Activated CD4-positive, alpha-beta T cell treated with anti-CD3 and anti-CD28 coated beads for 1 hour (primary cell): Measurements from ENCODE around the gene PCCA.
"Not testable (repeated sequence)": the region's sequence is repeated elsewhere in the genome, so short reads cannot be mapped to it uniquely, and the experiment has no call there.

ENCODE experiments used
- DNase-seq: peaks from one replicate; pipeline ENCODE4 v3.0.0-alpha.2; 2020

Gene PCCA

DNA sequence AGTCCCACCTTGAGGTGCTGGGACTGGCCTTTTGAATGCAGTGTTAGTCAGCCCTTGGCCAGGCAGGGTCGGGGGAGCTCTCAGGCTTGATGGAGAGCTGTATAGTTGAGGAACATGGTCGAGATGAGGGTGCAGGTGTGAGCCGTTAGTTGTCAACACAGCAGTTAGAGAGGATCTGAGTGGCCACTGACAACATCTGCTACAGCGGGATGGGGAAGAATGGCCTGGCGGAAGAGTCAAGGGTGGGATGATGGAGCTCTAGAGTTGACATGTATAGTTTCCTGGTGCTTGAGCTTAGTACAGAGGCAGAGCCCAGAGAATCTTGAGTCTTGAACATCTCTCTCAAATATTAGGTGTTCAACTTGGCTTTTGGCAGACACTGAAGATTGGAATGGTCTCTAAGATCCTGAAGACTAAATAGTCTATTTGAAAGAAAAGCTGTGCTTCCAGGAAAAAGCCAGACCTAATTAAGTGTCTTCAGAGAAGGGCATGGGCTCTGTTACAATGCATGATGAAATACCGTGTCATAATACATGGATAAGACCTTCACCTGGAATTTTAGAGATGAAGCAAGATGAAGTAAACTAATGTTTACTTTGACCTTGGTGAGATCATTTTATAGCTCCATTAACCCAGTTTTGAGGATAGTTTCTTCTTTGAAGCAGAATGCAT lies 9.7 kb downstream of the PCCA start:
- DNase-seq, result no peak

- DNase-seq, result not testable (repeated sequence)
Observed at GRCh38 chr13:100099117-100099445, 10.2 kb downstream of the PCCA start.

DNA sequence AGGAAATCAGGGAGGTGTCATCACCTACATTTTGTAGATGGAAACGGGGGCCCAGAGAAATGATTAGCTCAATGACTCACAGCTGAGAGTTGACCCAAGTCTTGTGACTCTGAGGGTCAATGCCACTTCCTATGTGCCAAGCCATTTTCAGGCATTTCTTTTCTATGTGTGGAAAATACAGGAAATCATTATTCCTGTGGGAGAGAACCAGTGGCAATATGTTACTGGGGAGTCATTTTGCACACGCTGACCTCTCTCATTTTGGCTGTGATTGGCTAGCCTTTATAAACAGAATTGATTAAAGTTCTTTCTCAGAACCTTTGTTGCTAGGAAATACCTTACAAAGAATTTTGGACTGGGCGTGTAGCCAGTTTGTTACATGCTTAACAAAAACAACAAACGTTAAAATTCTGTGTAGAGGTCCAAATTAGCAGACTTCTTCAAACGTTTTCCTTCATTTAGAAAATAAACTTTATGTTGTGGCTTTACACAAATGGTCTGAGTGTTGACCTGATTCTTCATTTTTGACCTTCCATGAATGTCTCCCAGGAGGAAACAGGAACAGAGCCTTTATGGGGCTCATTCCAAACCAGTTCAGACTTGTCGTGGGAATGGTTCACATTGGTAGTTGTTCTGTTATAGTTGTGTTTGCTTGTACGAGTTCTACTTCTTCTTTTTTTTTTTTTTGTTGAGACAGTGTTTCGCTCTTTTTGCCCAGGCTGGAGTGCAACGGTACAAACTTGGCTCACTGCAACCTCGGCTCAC lies 11.4 kb downstream of the PCCA start:
- DNase-seq, result no peak

GRCh38 chr13:100102042-100102441 lies 13.1 kb downstream of the PCCA start:
- no peak for DNase-seq

DNA sequence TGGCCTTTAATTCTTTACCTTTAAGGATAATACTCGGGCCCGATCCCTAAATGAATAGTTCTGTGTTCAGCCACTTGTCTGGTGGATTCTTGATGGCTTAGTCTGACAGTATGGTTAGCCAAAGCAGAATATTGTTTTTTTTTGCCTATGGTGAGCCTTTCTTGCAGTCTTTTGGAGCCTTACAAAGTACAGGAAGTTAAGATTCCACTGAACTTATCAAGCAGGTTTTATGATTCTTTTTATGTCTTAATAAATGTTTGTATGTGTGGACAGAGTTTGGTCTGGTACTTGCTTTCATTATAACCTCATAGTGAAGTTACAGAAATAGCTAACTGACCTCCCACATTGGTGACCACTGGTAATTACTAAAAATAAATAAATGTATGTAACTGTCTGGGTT lies 17.1 kb downstream of the PCCA start:
- DNase-seq, result no peak

DNA sequence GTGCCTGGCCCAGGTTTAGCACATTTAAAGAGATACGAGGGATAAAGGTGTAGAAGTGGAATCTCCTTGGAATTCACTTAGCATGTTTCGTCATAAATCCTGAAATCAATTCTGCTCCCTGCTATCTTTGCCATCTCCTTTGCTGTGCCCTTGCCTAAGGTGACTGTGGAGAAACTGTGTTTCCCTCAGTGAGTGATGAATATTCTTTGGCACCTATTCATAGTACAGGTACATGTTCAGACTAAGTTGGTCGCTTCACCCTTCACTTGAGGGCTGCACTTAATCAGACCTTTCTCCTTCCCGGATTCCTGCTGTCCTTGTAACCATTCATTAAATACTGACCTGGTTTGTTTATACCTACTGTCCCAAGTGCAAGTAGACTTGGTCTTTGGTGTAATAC lies 17.8 kb downstream of the PCCA start:
- no peak for DNase-seq

DNA sequence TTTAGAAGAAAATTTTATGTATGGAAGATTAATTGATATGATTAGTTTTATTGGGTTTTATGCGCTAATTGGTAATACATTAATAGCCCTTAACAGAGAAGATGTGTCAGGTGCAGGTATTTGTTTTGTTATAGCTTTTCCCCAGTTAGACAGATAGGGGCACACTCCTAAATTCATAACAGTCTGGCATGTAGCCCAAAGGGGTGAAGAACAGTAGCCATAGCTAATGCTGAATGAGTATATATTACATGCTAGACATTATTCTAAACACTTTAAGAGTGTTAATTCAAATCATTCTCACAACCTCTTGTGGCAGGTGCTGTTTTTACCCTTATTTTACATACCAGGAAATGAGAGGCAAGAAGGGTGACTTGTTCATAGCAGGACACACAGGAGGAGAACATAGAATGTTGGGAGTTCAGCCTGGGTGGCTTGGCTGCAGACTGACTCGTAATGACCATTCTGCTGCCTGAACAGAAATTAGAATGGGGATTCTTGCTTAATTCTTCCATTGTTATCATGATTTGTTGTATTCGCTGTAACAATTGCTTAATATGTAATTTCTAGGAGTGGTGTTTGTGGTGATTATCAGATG lies 20.1 kb downstream of the PCCA start:
- DNase-seq, result no peak

GRCh38 chr13:100110269-100110668 lies 21.4 kb downstream of the PCCA start:
- no peak for DNase-seq

DNA sequence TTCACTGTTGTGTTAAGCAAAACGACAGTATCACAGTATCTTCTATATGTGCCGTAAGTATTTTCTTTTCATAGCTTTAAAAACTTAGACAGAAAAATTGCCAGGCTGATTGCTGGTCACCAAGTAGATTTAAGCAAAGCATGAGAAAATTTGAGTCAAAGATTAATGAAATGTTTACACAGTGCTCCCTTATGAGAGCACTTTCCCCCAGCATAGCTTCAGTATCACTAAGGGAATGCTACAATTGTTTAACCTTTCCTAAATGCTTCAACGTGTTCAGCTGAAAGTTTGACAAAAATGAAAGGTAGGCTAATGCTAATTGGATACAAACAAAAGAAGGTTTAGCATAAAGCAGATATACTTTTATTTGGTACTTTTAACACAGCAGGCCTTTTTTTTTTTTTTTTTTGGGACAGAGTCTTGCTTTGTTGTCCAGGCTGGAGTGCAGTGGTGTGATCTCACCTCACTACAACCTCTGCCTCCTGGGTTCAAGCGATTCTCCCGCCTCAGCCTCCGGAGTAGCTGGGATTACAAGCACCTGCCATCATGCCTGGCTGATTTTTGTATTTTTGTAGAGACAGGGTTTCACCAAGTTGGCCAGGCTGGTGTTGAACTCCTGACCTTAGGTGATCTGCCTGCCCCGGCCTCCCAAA lies 23.4 kb downstream of the PCCA start:
- DNase-seq, result no peak

DNA sequence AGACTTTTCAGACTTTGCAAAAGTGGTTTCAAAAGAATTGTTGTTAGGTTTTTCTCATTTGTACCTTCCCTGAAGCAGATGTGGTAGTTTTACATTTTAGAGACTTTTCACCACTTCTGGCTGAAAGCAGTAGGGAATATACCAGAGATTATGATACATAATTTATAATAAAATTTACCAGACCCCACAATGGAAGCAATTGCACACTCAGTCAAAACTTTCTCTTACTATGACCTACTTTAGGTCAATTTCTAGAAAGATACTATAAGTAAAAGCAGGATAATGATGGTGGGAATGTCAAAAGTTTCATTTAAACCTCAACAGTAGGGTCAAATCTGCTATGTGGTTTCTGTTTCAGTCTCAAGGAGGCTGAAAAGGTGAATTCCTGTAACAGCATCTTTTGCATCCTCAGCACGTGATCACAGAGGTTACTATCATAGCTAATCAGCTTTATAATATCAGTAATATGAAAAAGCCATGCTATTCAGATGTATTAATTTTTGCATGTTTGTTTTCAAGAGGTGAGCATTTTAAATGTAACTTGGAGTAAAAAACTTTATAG lies 26.9 kb downstream of the PCCA start:
- DNase-seq, result no peak

DNA sequence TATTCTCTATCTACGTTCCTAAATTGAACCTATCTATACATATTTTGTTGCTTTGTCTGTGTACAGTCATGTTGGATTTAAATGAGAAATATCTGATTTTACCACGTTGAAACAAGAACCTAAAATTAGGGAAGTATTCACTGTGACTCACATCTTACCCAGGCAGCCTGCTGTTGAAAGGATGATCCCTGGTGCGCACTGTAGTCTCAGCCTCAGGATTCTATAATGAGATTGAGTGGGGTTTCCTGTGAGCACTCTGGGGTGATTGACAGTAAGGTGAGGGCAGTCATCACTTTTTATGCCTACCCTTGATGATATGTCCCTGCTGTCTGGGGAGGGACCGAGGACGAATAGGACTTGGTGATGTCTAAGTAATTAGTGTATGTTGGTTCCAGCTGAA lies 35.4 kb downstream of the PCCA start:
- DNase-seq, result no peak

- DNase-seq, result no peak
Observed at GRCh38 chr13:100125946-100126345, 37.1 kb downstream of the PCCA start.

GRCh38 chr13:100128373-100128772 lies 39.5 kb downstream of the PCCA start:
- DNase-seq, result no peak

DNA sequence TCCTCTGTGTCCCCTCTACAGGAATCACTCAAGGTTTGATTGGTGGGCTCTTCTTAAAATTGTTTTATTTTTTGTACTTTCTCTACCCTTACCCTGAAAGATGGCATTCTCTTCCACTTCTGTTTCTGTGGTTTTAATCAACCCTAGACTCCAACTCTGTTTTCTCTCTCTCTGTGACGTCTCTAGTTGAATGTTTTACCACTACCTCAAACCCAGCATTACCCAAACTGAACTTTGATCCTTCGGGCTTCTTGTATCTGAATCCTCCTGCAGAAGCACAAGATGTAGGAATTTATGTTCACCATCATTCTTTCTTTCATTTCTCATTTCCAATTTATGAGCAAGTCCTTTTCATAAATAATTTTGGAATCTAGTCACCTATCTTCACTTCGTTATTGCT lies 39.9 kb downstream of the PCCA start:
- DNase-seq, result no peak

DNA sequence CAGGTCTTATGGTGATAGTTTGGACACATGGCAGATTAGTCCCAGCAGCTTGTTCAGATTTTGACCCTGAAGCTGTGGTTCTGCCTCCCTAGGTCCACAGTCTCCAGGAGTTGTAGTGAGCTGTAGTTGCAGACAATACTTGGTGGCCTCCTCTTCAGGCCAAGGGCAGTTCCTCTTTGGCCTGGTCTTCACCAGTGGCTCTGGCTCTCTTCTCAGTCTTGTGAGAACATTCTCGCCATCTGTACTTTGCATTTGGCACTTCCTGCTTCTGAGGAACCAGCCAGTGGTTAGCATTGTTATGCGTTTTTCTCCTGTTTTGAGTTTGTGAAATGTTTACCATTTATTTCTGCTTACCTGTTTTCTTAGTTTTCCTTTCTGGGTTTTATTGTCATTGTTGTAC lies 40.7 kb downstream of the PCCA start:
- DNase-seq, result no peak

- no peak for DNase-seq
Observed at GRCh38 chr13:100130092-100130491, 41.2 kb downstream of the PCCA start.

- DNase-seq, result no peak
Observed at GRCh38 chr13:100130930-100131511, 42.1 kb downstream of the PCCA start.

DNA sequence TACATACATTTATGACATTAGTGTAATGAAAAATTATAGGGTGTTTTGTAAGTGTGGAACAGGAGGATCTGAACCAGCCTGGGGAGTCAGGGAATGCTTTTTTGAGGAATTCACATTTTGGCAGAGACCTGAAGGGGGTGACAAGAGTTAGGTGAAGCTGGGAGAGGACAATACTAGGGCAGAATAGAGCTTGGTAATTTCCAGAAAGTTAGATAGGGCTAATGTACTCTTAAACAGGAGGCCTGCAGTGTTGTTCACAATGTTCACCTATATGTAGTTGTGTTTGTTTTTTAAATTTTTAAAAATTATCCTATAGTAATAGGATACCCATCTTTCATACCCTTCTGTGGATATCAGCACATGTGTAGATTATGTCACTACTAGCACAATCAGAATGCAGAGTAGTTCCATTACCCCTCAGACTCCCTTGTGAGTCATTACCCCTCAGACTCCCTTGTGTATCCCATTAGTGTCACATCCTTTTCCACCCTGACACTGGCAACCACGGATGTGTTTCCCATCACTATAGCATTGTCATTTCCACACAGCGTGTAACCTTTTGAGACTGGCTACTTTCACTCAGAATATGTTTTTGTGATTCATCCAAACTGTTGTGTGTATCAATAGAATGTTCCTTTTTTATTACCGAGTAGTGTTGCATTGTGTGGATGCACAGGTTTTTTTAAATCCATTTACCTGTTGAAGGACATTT lies 43.1 kb downstream of the PCCA start:
- peak; percentile 20 for DNase-seq

DNA sequence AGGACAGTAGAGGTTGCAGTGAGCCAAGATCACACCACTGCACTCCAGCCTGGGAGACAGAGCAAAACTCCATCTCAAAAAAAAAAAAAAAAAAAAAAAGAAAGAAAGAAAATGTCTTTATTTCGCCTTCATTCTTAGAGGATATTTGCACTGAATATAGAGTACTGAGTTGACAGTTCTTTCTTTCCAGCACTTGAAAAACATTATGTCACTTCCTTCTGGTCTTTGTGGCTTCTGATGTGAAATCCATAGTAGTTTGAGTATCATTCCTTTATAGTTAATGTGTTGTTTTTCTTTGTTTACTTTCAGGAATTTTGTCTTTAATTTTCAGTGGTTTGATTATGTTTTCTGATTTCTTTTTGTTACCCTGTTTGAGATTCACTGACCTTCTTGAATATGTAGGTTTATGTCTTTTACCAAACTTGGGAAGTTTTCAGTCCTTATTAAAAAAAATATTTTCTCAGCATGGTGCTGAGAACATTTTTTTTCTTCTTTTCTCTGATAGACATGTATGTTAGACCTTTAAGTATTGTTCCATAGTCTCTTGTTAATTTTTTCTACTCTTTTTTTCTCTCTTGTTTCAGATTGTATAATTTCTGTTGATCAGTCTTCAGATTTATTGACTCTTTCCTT lies 50.1 kb downstream of the PCCA start:
- DNase-seq, result no peak

- no peak for DNase-seq
Observed at GRCh38 chr13:100139817-100140216, 50.9 kb downstream of the PCCA start.

DNA sequence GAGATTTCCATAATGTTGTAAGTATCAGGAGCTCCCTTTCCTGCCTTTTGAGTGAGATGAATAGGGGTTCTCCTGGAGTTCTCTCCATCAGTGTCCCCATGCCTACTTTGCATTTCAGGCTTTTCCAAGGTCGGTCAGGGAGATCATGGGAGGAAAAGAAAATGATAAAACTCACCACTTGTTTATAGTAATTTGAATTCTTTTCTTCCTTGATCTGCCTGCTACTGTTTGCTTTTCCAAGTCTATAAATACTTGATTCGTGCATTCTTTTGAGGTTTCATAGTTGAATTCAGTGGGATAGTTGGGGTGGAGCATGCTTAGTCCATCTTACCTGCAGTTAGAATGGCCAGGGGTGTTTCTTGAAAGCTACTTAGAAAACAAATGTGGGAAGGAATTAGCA lies 51.5 kb downstream of the PCCA start:
- DNase-seq, result no peak

DNA sequence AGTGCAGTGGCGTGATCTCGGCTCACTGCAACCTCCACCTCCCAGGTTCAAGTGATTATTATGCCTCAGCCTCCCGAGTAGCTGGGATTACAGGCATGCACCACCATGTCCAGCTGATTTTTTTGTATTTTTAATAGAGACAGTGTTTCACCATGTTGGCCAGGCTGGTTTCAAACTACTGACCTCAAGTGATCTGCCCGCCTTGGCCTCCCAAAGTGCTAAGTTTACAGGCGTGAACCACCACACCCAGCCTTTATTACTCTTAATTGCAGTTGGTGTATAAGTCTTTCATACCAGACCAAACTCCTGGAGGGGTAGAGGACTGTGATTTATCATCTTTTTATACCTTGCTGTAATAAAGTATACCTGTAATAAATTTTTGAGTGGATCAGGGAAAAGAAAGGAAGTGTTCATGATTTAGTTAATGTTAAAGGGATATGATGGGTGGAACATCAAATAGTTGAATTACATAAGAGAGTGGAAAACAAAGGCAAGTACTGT lies 52.6 kb downstream of the PCCA start:
- DNase-seq, result not testable (repeated sequence)
